SK-N-SH treated with all-trans-retinoic acid at 6 μM for 48 hours (cell line): ENCODE data around the gene C22orf31.

Experiments used
- ATAC-seq: fragments of 200-7000 bp; cut with Tn5 transposase; 3 replicates; pipeline ENCODE4 v1.9.1; 2020; ENCODE audit warnings: mild to moderate bottlenecking, moderate library complexity
- POU6F1 ChIP-seq: fragments of 250-450 bp; sonication (Bioruptor Pico); IDR thresholded peaks from 2 replicates; pipeline ENCODE4 v1.8.0; 2021; ENCODE audit warnings: low read depth, mild to moderate bottlenecking, moderate library complexity, borderline replicate concordance
- ZC3H10 ChIP-seq: fragments of 250-450 bp; sonication (Bioruptor Pico); IDR thresholded peaks from 2 replicates; pipeline ENCODE4 v1.5.1; 2021; ENCODE audit warnings: mild to moderate bottlenecking, moderate library complexity

Gene C22orf31

GRCh38 chr22:29009148-29009547 is 52.5 kb downstream of the C22orf31 start:
- no peak for ATAC-seq
- TF ChIP-seq ZC3H10 (CRISPR knock-in tag) (no peak), POU6F1 (CRISPR knock-in tag) (no peak)
